HCT116 (cell line): Measurements from ENCODE around the gene CNTNAP2. TPM values are rescaled to one million over a fixed set of nuclear protein-coding genes. Genes with fewer than 3 reads are reported as not detected.

Experiments
- ATAC-seq: fragments of 200-7000 bp; cut with Tn5 transposase; 2 replicates; pipeline ENCODE4 v1.9.1; 2020; ENCODE audit warnings: mild to moderate bottlenecking, moderate library complexity
- BruUV-seq: library from RNA; stranded (reverse); fragments of 400-500 nt; replicated peaks from 2 replicates; lab custom pipeline; 2021; lab: Mats Ljungman, UMichigan
- CTCF ChIA-PET: fragments of 300-600 bp; sonication (Branson Sonifier 250); formaldehyde crosslinking; loops from one replicate; lab custom pipeline; 2021; ENCODE audit warnings: antibody characterized with exemption; lab: Charles Lee
- POLR2A ChIA-PET: fragments of 300-600, 350-600 bp; sonication (Branson Sonifier 250); formaldehyde crosslinking; loops from one replicate; lab custom pipeline; 2021; ENCODE audit warnings: antibody characterized with exemption; lab: Charles Lee
- RAD21 ChIA-PET, 2 experiments: fragments of 300-600 bp; sonication (Branson Sonifier 250); formaldehyde crosslinking; loops; one replicate each; lab custom pipeline; 2023; ENCODE audit warnings: low total read pairs in 2 of 2; ENCODE audit not compliant: uncharacterized antibody in 2 of 2, unreplicated experiment in 2 of 2, low non-redundant PET in 1 of 2; lab: Charles Lee
- DNase-seq: peaks from one replicate; pipeline ENCODE4 v3.0.0-alpha.2; 2010; ENCODE audit warnings: low read depth, low spot score
- H2AFZ ChIP-seq: fragments of 200-600 bp; shearing (Covaris generic), sonication (generic); 2 replicates; pipeline ENCODE4 v1.6.1; 2017; ENCODE audit warnings: low read depth, mixed run types, mixed read lengths, antibody characterized with exemption, low read length; ENCODE audit not compliant: poor library complexity, severe bottlenecking
- H3K27ac ChIP-seq: 2 replicates; pipeline ENCODE4 v1.5.1; 2012; ENCODE audit warnings: low read depth, low read length
- H3K27me3 ChIP-seq: fragments of 200-600 bp; sonication (generic); 2 replicates; pipeline ENCODE4 v1.6.1; 2016; ENCODE audit warnings: mixed run types, low read length, mixed read lengths; ENCODE audit not compliant: insufficient read depth
- H3K36me3 ChIP-seq, 2 experiments: fragments of 200-500 bp in 1 of 2; fragments of 200-600 bp in 1 of 2; sonication (Bioruptor generic) in 1 of 2; sonication (generic) in 1 of 2; 2 replicates each; pipeline versions ENCODE4 v1.5.1 to v1.6.1; 2014 to 2016; ENCODE audit warnings: low read length in 2 of 2, inconsistent platforms in 1 of 2, mixed read lengths in 1 of 2, mixed run types in 1 of 2; ENCODE audit not compliant: insufficient read depth in 2 of 2, control insufficient read depth in 1 of 2
- H3K4me1 ChIP-seq, 2 experiments: fragments of 200-600 bp in 1 of 2; sonication (generic) in 1 of 2; 2 replicates each; pipeline versions ENCODE4 v1.5.1 to v1.6.1; 2012 to 2017; ENCODE audit warnings: low read length in 2 of 2, inconsistent platforms in 1 of 2, mild to moderate bottlenecking in 1 of 2, mixed read lengths in 1 of 2, mixed run types in 1 of 2, moderate library complexity in 1 of 2; ENCODE audit not compliant: insufficient read depth in 2 of 2, control insufficient read depth in 1 of 2
- H3K4me2 ChIP-seq: fragments of 200-600 bp; sonication (generic); 2 replicates; pipeline ENCODE4 v1.6.1; 2017; ENCODE audit warnings: mixed run types, low read length, mixed read lengths
- H3K4me3 ChIP-seq, 2 experiments: fragments of 200-600 bp in 1 of 2; sonication (generic) in 1 of 2; replicated peaks in 1 of 2; 2 replicates each; pipeline ENCODE4 v1.5.1; 2011 to 2016; ENCODE audit warnings: low read length in 2 of 2, control low read depth in 1 of 2, low read depth in 1 of 2, mild to moderate bottlenecking in 1 of 2, mixed read lengths in 1 of 2, mixed run types in 1 of 2
- H3K79me2 ChIP-seq: fragments of 200-600 bp; sonication (generic); 2 replicates; pipeline ENCODE4 v1.6.1; 2017; ENCODE audit warnings: mild to moderate bottlenecking, mixed run types, low read length, moderate library complexity, mixed read lengths; ENCODE audit not compliant: insufficient read depth
- H3K9ac ChIP-seq: fragments of 200-600 bp; sonication (generic); 2 replicates; pipeline ENCODE4 v1.6.1; 2016; ENCODE audit warnings: low read length, mixed read lengths
- H3K9me2 ChIP-seq: fragments of 200-600 bp; sonication (generic), shearing (Covaris generic); 2 replicates; pipeline ENCODE4 v1.6.1; 2017; ENCODE audit warnings: mixed run types, mild to moderate bottlenecking, moderate library complexity; ENCODE audit not compliant: insufficient read depth
- H3K9me3 ChIP-seq, 2 experiments: fragments of 200-500 bp in 1 of 2; fragments of 200-600 bp in 1 of 2; sonication (Bioruptor generic) in 1 of 2; sonication (generic) in 1 of 2; 2 replicates each; pipeline ENCODE4 v1.6.1; 2014 to 2017; ENCODE audit warnings: low read length in 2 of 2, mixed read lengths in 2 of 2, inconsistent platforms in 1 of 2, low read depth in 1 of 2, mild to moderate bottlenecking in 1 of 2, mixed run types in 1 of 2, moderate library complexity in 1 of 2; ENCODE audit not compliant: control insufficient read depth in 1 of 2, insufficient read depth in 1 of 2
- H4K20me1 ChIP-seq: fragments of 200-600 bp; sonication (generic), shearing (Covaris generic); 2 replicates; pipeline ENCODE4 v1.6.1; 2017; ENCODE audit warnings: mixed run types, mild to moderate bottlenecking, moderate library complexity; ENCODE audit not compliant: insufficient read depth
- ATF3 ChIP-seq: IDR thresholded peaks from 2 replicates; pipeline ENCODE4 v1.6.1; 2012
- CEBPB ChIP-seq: IDR thresholded peaks from 2 replicates; pipeline ENCODE4 v1.6.1; 2012; ENCODE audit warnings: low read depth
- ELF1 ChIP-seq: IDR thresholded peaks from 2 replicates; pipeline ENCODE4 v1.6.1; 2012; ENCODE audit warnings: low read depth, borderline replicate concordance
- EZH2 ChIP-seq: fragments of 200-600 bp; sonication (generic); IDR thresholded peaks from 2 replicates; pipeline ENCODE4 v1.6.1; 2017; ENCODE audit warnings: antibody characterized with exemption, mixed run types
- FOSL1 ChIP-seq: IDR thresholded peaks from 2 replicates; pipeline ENCODE4 v1.6.1; 2012; ENCODE audit warnings: low read depth
- JUND ChIP-seq: IDR thresholded peaks from 2 replicates; pipeline ENCODE4 v1.6.1; 2012
- POLR2A ChIP-seq: IDR thresholded peaks from 2 replicates; pipeline ENCODE4 v1.7.0; 2011; ENCODE audit warnings: borderline replicate concordance; ENCODE audit not compliant: insufficient read depth, insufficient read length; ENCODE audit errors: extremely low read depth
- POLR2AphosphoS5 ChIP-seq: IDR thresholded peaks from 2 replicates; pipeline ENCODE4 v1.6.1; 2011; ENCODE audit warnings: mild to moderate bottlenecking, low read depth, low read length, moderate library complexity
- RAD21 ChIP-seq: IDR thresholded peaks from 2 replicates; pipeline ENCODE4 v1.6.1; 2012; ENCODE audit warnings: low read depth, mild to moderate bottlenecking
- SIN3A ChIP-seq: IDR thresholded peaks from 2 replicates; pipeline ENCODE4 v1.6.1; 2012; ENCODE audit warnings: low read depth
- SP1 ChIP-seq: IDR thresholded peaks from 2 replicates; pipeline ENCODE4 v1.6.1; 2012; ENCODE audit warnings: low read depth
- SRF ChIP-seq: IDR thresholded peaks from 2 replicates; pipeline ENCODE4 v1.6.1; 2012; ENCODE audit warnings: low read depth
- TCF7L2 ChIP-seq: IDR thresholded peaks from 2 replicates; pipeline ENCODE4 v1.7.0; 2011; ENCODE audit warnings: borderline replicate concordance, inconsistent platforms; ENCODE audit not compliant: insufficient read depth, insufficient read length; ENCODE audit errors: extremely low read depth
- YY1 ChIP-seq: IDR thresholded peaks from 2 replicates; pipeline ENCODE4 v1.6.1; 2011; ENCODE audit warnings: low read length, low read depth, moderate library complexity, mild to moderate bottlenecking; ENCODE audit not compliant: insufficient replicate concordance; ENCODE audit errors: extremely low read depth
- ZBTB33 ChIP-seq: IDR thresholded peaks from 2 replicates; pipeline ENCODE4 v1.6.1; 2011; ENCODE audit warnings: mild to moderate bottlenecking, low read length, moderate library complexity; ENCODE audit not compliant: insufficient replicate concordance; ENCODE audit errors: extremely low read depth
- ZFX ChIP-seq: fragments of 450-650 bp; IDR thresholded peaks from 2 replicates; pipeline ENCODE4 v1.6.1; 2017
- ZNF274 ChIP-seq: fragments of 200-500 bp; sonication (Bioruptor generic); IDR thresholded peaks from 2 replicates; pipeline ENCODE4 v1.6.1; 2014; ENCODE audit warnings: mild to moderate bottlenecking, low read depth, low read length, inconsistent platforms
- intact Hi-C: fragments of 100-400 bp; cut with micrococcal nuclease; formaldehyde crosslinking; loops from 2 replicates; pipeline ENCODE4 v1.10.0; 2022
- total RNA-seq: library from RNA; stranded (reverse); gene quantifications from one replicate; pipeline ENCODE4 v1.2.1, GENCODE V29; 2021; ENCODE audit not compliant: unreplicated experiment

CNTNAP2 gene
- total RNA-seq, 1 experiment from 2014 or later = 0.37 TPM

GRCh38 chr7:148402159-148402558 lies 2285.6 kb downstream of the CNTNAP2 start:
- no peaks in the 10 kb centered on the region for H3K9me2 ChIP-seq
- no peaks in the 10 kb centered on the region for H4K20me1 ChIP-seq
- no peak overlapping the region for H2AFZ ChIP-seq
- intact Hi-C loops = no loop called here
- ChIA-PET RAD21 (interaction anchor here in 1 of 2 experiments (0.6 kb wide), 1 partner anchor 561 kb away, joined by 3 read pairs; no protein-coding TSS in a partner anchor), POLR2A (no interaction called here), CTCF (no interaction called here)
- ATAC-seq (no peak), DNase-seq (no peak)
- no peaks in the 10 kb centered on the region for H3K36me3 ChIP-seq
- no TSS peak for BruUV-seq
- no peak for TF ChIP-seq ELF1
- TF ChIP-seq ZFX = no peak
- TF ChIP-seq JUND = no peak
- no peak for TF ChIP-seq SRF
- no peak for TF ChIP-seq FOSL1
- TF ChIP-seq YY1 = no peak
- no peak for TF ChIP-seq SIN3A
- no peak for TF ChIP-seq ZNF274
- TF ChIP-seq CEBPB = no peak
- no peak for TF ChIP-seq POLR2AphosphoS5
- no peak for TF ChIP-seq POLR2A
- TF ChIP-seq ATF3 = no peak
- TF ChIP-seq SP1 = no peak
- TF ChIP-seq RAD21 = no peak
- no peak for TF ChIP-seq ZBTB33
- TF ChIP-seq TCF7L2 = no peak
- TF ChIP-seq EZH2 = no peak
- H3K4me3 ChIP-seq = no peak overlapping the region
- no peaks in the 10 kb centered on the region for H3K9me3 ChIP-seq
- no peak overlapping the region for H3K9ac ChIP-seq
- peaks cover 44% of the 10 kb centered on the region; the same call in 1 of the 2 replicates for H3K27me3 ChIP-seq
- no peaks in the 10 kb centered on the region for H3K79me2 ChIP-seq
- H3K4me2 ChIP-seq = no peak overlapping the region
- H3K27ac ChIP-seq = no peak overlapping the region
- no peaks in the 10 kb centered on the region for H3K4me1 ChIP-seq
